Hematopoietic multipotent progenitor cell treated with erythropoietin and hydrocortisone succinate and interleukin-3 and kit ligand, for 15 days (in vitro differentiated cells): ENCODE results near the gene ACAP3.

Experiments used
- DNase-seq: peaks from one replicate; pipeline ENCODE4 v3.0.0-alpha.2; 2015; ENCODE audit warnings: low spot score

The ACAP3 gene

DNA sequence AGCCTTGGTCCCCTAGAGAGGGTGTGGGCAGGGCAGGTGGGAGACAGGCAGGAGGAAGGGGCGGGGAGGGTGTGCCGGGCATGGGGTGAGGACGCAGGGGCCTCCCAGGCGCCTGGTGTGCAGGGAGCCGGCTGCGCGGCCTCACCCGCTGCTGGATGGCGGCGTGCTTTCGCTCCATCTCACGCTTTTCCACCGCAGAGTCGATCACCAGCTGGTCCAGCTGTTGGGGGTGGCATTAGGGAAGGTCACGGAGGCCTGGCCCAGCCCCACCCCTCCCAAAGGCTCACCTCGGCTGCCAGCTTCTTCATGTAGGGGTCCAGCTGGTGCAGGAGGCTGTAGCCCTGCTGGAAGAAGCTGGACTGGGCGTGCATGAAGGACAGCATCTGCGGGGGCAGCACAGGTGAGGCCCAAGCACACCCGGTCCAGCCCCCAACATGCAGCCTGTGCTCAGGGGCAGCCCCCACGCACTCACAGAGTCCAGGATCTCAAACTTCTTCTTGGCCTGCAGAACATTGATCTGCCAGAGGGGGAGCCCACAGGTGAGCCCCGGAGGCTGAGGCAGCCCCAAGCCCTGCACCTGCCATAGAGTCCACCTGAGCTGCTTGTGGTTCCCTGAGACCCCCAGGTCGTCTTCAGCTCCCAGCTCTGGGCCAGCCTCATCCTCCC, 7.9 kb downstream of the ACAP3 start:
- DNase-seq: no peak

DNA sequence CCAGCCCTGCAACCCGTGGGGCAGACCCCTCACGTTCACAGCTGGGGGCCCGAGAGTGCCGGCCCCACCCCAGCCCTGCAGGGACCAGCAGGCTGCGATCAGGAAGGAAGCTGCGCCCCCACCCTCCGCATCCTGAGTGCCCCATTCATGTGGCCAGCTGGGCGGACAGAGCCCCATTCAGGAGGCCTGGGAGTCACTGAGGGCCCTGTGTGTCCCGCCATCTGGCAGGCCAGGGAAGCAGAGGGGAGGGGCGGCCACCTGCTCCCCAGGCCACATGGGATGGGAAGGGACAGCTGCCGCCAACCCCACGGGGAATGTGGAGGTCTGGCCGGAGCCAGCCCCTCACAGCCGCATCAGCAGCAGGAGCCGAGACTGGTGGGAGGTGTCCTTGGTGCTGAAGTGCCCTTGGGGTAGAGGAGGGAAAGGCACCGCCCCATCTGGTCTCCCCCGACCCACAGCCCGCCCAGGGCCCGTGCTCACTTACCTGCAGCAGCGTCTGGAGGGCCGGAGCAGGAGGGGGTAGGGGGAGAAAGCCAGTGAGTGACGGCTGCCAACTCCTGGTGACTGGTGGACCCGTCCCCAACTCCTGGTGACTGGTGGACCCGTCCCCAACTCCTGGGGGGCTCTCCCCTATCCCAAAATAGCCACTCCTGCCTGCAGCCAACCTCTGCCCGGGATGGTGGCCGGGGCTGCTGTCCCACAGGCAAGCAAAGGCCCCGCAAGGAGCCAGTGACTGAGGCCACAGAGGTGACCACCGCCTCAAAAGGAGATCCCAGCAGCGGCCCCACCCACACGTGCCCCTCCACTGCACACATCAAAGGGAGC, 8.7 kb downstream of the ACAP3 start:
- DNase-seq: no peak

DNA sequence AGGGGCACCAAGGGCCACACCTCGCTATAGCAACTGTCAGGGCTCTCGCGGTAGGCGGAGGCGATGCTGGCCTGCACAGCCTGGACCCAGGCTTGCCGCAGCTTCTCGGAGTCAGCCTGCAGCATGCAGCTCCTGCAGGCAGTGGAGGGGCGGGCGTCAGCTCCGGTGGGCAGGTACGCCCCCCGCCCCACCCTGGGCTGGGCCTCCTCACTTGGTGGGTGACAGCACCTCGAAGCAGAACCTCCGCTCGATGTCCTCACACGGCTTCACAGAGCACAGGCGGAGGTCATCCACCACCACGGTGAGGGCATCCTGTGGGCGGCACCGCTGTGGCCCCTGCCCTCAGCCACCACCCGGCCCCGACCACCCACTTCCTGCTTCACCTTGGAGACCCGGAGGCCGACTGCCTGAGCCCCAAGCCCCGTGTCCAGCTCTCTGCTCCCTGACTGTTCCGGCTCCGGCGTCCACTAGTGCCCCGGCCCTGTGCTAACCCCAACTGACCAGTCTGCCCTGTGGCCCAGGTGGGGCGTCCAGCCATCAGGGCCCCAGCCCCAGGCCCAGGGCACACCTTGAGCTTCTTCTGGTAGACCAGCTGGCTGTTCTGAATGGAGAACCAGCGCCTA, 9.8 kb downstream of the ACAP3 start:
- no peak for DNase-seq

DNA sequence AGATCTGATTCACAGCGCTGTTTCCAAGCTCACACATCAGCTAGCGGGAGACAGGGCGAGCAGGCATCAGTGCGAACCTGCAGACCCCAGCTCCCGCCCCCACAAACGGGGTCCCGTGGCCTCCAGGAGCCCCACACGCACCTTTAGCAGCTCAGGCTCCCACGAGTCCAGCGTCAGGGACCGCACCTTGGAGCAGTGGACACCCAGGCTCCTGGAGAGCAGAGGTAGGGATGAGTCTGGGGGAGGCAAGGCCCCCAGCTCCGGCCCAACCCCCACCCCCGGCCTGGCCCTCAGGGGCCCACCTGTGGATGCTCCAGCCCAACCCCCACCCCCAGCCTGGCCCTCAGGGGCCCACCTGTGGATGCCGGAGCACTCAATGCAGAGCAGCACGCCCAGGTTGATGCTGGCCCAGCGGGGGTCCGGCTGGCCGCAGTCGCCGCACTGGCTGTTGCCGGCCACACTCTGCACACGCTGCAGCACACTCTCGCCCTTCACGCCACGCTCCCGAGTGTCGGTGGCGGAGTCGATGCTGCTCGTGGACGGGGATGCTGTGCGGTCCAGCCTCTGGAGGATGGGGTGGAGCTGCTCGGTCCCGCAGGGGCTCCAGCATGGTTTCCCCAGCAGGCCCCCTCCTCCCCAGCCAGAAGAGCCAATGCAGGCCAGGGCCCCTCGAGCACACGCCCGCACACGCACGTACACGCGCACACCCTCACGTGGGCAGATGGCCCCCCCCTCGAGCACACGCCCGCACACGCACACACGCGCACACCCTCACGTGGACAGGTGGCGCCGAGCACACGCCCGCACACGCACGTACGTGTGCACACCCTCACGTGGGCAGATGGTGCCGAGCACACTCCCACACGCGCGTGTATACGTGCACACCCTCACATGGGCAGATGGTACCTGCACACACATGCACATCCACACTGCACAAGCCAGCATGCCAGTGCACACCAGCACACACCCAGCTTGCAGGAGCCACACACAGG, 11.4 kb downstream of the ACAP3 start:
- no peak for DNase-seq

DNA sequence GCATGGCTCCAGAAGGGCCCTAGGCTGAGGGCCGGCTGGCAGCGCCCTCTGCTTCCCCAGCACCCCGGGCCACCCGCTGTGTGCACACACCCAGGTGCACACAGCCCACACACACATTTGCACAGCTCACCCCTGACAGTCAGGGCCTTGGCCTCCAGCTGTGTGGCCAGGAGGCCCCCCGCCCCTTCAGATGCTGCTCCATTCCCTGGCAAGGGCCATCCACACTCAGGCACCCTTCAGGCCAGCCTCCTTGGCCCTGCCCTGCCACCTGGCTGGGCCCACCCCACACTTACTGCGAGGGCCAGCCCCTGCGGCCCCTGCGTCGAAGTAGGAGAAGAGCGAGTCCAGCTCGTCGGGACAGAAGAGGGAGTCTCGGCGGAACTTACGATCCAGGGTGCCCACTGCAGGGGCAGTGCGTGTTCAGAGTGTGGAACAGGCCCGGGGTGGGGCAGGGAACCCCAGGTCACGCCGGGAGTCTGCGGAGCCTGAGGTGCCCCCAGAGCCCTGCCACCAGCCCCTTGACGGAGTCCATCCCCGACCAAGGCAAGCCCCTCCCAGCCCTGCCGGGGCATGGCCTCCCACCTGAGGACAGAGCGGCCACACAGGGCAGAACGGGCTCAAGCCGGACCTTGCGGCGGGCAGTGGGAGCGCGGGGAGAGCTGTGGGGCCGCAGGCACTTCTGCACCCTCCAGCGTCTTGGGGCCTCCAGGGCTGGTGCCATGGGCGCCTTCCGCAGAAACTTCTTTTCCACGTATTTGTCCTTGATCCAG, 12.4 kb downstream of the ACAP3 start:
- no peak for DNase-seq

DNA sequence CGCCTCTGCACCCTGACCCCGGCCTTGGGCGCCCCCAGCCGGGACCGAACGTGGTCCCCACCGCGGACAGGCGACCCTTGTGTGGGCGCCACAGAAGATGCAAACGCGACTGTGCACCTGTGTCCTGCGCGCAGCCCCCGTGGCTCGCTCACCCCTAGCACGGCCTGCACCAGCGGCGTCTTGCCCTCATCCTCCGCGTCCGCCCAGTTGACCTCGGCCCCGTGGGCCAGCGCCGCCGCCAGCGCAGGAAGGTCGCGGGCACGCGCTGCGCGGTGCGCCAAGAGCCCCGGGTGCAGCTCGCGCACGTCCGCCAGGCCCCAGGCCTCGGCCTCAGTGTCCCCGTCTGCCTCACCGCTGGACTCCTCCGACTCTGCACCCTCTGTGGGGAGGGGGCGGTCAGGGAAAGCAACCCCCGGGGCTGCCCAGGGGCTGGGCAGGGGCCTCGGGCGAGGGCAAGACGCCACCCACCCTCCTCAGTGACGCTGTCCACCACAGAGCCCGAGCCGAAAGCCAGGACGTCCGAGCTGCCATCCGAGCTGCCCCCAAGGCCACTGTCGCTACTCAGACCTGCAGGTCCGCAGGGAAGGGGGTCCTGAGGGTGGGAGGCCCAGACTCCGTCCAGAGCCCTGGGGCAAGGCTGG, 13.4 kb downstream of the ACAP3 start:
- DNase-seq: no peak

DNA sequence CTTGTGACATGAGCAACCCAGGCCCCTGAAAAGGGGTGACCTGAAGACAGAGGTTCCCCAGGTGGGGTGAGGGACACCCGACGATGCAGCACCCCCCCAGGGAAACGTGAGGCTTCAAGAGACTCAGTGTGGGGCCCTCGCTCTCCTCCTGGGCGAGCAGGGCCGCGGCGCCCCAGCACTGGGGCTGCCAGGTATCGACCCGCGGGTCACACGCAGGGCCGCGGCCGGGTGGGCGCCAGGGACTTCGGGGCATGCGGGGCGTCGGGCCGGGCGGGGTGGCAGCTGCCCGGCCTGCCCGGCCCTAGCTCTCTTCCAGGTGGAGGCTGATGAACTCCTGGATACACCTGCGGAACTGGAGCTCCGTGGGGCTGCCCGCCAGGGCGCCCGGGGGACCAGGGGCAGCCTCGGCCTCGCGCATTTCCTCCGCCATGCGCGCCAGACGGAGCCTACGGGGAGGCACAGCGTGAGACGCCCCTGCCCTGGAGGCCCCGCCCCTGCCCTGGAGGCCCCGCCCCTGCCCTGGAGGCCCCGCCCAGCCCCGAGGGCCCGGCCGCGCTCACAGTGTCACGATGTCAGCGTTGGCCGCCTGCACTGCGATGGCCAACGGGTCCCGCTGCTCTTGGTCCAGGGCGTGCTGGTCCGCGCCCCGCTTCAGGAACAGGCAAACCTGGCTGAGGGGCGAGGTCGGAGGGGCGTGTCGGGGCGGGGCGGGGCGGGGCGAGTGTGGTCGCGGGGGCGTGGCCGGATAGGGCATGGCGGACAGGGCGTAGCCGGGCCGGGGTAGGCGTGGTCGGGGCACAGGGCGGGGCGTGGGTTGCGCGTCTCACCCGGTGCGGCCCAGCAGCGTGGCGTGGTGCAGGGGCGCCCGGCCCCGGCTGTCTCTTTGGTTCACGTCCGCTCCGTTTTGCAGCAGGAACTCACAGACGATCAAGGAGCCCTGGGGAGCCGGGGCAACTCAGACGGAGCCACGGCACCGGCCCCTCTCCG, 14.2 kb downstream of the ACAP3 start:
- DNase-seq: no peak

DNA sequence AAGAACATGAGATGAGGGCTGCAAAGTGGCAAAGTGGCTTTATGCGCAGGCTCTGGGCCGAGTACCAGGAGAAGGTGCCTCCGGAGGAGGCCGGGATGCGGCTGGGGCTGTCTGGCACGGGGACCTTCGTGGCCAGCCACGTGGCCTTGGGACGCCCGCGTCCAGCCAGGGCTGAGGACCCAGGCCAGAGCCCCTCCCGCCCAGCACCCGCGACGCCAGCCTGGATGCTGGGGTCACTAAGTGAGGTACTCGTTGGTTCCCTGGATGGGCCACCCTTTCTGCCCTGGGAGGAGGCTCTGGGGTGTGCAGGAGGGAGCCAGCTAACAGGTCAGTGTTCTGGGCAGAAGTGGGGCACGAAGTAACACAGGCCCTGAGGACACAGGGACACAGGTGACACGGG, 14.9 kb downstream of the ACAP3 start:
- DNase-seq: no peak

DNA sequence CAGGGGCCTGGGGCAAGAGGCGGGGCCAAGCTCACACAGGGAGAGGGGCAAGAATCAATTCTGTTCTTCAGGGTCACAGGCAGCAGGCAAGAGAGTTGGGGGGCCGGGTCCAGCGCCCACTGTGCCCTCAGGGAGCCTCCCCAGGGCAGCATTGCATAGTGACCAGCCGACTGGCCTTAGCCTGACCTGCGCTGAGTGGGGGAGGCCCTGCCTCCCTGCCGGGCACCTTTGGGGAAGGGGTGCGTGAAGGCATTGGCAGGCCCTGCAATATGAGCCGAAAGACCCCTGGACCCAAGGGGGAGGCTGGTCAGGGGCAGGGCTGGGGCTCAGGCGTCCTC, 15.3 kb downstream of the ACAP3 start:
- no peak for DNase-seq

DNA sequence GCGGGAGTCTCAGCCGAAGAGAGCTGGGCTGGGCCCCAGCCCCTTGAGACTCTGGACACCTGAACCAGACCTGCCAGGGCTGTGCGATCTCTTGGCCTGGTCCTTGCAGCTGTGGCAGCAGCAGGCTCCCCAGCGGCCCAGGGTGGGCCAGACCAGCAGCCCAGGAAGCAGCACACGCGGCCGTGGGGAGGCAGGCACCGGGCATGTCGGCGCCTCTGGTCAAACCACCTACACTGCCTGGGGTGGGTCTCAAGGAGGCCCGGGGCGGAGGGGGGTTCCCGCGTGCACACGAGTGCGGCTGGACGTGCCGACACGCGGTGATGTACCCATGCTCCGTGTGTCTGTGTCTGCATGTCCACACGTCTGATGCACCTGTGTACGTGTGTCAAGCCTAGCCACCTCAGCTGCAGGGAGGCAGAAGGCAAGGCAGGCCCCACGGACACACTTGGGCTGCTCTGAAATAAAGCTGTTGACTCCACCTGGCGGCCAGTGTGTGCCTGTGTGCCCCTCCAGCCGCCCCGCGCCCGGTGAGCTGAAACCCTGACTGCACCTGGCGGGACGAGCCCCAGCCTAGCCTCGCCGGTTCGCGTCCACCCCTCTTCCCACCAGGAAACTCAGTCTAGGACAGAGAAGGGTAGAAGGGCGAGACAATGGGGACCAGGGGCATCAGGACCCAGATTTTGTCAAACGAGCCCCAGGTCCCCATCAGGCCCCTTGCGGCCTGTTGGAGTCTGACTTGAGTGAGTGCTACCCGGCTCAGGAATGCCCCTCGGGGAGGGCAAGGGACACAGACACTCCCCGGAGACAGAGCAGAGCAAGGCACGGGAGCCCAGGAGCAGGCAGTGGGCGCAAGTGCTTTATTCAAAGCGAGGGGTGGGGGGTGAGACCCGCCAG, 15.9 kb downstream of the ACAP3 start:
- DNase-seq: peak; percentile 56

DNA sequence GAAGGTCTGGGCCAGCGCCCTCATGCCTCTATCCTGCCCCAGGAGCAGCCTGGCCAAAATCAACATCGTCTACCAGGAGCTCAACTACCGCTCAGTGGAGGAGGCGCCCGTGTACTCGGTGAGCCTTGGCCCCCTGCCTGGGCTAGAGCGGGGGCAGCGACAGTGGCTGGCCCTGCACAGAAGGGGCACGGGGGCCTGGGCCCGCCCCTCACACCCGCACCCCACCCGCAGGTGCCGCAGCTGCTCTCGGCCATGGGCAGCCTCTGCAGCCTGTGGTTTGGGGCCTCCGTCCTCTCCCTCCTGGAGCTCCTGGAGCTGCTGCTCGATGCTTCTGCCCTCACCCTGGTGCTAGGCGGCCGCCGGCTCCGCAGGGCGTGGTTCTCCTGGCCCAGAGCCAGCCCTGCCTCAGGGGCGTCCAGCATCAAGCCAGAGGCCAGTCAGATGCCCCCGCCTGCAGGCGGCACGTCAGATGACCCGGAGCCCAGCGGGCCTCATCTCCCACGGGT, 16.7 kb downstream of the ACAP3 start:
- DNase-seq: no peak

DNA sequence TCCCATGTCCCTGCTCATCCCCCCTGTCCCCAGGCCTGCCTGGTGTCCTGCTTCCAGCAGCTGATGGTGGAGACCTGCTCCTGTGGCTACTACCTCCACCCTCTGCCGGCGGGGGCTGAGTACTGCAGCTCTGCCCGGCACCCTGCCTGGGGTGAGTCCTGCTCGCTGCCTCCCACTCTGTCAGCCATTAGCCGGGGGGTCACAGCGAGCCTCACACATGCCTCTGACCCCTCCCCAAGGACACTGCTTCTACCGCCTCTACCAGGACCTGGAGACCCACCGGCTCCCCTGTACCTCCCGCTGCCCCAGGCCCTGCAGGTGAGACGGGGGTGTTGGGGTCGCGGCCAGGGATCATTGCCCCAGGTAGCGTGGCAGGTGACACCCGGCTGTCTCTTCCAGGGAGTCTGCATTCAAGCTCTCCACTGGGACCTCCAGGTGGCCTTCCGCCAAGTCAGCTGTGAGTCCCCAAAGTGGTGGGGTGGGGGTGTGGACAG, 17.4 kb downstream of the ACAP3 start:
- peak; percentile 49 for DNase-seq

DNA sequence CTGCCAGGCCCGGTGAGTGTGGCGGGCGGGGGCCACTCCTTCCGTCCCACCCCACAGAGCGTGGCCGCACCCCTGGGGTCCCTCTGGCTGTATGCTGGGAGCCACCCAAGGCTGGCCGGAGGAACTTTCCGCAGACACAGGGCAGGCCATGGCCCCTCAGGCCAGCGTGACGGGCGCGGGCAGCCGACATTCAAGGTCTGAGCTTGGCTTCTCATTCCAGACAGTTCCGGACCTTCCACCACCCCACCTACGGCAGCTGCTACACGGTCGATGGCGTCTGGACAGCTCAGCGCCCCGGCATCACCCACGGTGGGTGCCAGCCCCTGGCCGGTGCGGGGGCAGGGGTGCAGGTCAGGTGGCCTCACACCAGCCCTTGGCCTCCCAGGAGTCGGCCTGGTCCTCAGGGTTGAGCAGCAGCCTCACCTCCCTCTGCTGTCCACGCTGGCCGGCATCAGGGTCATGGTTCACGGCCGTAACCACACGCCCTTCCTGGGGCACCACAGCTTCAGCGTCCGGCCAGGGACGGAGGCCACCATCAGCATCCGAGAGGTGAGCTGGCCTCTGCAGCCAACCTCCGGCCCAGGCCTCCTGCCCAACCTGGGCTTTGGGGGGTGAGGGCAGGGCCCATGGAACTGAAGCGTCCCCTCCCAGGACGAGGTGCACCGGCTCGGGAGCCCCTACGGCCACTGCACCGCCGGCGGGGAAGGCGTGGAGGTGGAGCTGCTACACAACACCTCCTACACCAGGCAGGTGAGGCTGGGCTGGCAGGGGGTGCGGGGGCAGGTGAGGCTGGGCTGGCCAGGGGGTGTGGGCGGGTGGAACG, 20.2 kb downstream of the ACAP3 start:
- no peak for DNase-seq

DNA sequence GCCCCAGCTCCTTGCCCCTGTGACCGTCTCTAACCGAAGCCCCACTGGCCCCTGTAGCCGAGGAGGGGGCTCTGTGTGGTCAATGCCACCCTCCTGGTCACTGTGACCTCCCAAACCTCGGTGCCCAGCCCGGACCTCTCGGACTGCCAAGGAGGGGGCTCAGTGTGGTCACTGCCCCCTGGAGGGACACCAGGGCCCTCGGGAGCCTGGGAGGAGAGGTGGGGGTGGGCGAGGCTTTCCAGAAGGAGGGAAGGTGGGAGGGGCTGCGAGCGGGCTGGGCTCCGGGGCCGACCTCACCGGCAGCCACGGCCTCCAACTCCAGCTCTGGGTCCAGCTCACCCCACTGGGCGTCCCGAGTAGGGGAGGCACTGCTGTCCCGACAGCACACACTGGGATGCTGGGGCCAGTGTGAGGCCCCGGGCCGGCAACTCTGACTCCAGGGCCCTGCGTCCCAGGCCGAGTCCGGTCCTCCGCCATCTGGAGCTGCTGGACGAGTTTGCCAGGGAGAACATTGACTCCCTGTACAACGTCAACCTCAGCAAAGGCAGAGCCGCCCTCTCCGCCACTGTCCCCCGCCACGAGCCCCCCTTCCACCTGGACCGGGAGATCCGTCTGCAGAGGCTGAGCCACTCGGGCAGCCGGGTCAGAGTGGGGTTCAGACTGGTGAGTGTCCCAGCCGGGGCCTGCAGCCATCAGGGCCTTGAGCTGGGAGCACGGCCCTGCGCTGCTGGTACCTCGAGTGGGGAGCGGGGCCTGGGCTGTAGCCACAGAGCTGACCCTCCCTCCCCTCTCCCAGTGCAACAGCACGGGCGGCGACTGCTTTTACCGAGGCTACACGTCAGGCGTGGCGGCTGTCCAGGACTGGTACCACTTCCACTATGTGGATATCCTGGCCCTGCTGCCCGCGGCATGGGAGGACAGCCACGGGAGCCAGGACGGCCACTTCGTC, 21.1 kb downstream of the ACAP3 start:
- no peak for DNase-seq

DNA sequence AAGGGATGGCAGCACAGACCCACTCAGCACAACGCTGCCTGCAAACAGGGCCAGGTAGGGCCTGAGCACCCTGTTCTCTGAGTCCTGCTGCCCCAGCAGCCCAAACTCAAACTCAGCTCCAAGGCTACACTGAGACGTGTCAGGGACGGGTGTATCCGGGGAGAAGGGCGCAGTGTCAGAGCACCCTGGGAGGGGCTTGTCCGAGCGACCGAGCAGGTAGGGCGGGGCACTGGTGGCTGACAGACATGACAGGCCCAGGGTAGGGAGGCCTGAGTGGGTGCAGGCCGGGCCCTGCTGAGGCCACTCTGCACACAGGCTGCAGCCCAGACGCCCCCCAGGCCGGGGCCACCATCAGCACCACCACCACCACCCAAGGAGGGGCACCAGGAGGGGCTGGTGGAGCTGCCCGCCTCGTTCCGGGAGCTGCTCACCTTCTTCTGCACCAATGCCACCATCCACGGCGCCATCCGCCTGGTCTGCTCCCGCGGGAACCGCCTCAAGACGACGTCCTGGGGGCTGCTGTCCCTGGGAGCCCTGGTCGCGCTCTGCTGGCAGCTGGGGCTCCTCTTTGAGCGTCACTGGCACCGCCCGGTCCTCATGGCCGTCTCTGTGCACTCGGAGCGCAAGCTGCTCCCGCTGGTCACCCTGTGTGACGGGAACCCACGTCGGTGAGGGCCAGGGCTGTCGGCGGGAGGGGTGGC, 22.0 kb downstream of the ACAP3 start:
- no peak for DNase-seq
